ENCODE results near the gene IRAK3.
"Not testable (repeated sequence)": the region's sequence is repeated elsewhere in the genome, so short reads cannot be mapped to it uniquely, and the experiment has no call there.

Gene IRAK3

DNA sequence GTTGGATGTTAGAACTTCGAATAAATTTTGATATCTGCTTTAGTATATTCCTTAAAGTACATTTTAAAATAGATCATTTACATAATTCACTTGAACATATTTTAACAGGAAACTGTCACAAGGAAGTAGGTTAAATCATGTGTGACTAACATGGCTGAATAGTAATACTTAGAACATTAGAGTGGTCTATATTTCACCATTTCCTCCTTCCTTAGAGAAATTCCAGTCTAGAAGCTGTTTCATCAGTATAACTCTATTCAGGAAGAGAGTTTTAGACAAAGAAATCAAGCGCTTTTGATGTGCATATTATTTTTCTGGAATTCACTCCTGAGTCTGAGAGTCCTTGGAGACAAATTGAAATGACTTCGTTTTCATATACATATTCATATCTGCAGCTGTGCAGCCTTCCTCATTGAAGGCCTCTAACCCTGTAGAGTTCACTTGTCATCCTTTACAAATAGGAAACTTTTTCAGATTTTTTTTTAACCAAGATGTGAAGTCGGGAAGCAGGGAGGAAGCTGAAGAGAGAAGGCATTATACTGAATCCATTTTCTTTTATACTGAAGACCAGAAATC, 28.4 kb downstream of the IRAK3 start:
- DNase-seq = no peak

DNA sequence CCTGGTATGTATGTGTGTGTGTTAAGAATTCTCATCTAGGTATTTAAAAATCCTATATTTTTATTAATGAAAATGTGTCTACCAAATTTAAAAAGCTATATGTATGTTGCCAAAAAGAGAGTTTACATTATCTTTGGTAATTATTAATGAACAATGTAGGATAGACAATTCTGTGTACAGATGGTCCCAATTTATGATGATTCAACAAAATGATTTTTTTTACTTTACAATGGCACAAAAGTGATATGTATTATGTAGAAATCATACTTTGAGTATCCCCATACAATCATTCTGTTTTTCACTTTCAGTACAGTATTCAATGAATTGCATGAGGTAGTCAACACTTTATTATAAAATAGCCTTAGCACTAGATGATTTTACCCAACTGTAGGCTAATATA, 39.4 kb downstream of the IRAK3 start:
- DNase-seq = no peak

DNA sequence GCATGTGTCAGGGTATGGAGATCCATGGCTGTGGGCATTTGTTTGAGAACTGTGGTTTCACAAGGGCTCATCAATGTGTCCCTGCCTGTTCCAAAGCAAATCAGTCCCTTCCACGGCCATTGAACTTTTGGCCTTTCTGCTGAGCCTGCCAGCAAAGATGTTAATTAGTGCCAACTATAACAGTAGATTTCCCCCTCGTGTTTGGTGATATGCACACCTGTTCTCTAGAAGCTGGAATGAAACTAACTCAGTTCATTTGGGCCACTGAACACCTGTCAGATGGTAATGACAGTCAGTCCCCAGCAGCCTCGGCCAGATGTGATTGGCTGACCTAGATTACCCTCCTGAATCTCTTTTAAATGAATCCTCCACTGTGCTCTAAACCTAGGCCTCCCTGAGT, 43.2 kb downstream of the IRAK3 start:
- DNase-seq = no peak

DNA sequence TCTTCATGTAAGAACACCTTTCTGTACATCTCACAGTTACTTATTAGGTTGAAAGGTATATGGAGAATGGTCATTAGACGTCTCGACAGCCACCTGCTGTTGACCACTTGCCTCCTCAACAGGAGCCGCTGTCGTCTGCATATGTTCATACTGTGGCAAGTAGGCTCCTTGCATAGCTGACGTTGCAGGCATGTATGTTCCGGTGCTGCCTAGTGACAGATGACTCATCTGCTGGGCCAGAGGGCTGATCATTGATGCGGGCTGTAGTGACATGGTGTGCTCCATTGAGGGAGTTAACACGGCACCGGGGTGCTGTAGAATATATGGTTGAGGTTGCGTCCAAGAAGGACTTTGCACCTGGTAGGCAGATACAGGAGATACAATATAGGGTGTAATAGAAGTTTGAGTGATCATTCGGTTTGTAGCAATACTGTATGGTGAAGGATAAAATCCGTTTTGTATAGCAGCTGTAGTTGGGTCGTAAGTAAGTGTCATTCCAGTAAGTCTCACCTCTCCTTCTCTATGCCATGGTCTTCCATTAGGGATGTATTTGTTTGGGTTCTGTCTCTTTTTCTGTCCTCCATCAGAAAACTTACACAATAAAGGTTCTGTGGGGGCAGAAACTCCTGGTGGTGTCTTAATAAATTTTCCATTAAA, 45.2 kb downstream of the IRAK3 start:
- not testable (repeated sequence) for DNase-seq

DNA sequence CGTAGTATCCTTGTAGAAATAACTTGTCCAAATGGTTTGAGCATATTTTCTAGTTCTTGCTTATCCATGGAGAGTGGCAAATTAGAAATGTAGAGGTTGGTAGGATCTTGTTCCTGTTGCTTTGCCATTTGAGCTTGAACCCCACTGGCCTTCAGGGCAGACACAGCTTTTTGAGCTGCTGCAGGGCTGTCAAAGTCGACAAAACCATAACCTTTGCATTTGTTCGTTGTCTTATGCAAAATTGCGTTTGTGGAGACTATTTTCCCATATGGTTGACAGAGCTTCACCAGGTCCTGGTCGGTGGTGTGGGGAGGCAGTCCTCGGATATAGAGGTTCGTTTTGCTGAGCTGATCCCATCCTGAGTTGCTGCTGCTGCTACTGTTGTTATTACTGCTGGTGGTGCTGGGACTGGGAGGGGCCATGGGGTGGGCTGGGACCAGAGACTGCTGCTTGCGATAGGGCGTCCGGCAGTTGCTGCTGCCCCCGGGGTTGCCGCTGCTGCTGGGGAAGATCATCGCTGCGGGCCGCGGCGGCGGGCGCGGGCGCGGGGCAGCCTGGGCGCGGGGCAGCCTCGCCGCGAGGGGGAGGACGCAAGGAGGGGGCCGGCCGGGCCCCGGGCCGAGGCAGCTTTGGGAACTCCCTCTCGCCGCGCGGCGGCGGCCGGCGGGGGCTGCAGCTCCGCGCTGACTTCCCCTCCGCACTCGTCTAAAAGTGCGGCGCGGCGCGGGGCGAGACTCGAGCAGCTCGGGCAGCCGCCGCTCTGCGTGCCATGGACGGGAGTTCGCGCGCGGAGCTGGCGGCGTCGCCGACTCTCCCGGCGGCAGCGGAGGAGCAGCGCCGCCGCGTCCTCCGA, 46.0 kb downstream of the IRAK3 start:
- not testable (repeated sequence) for DNase-seq

DNA sequence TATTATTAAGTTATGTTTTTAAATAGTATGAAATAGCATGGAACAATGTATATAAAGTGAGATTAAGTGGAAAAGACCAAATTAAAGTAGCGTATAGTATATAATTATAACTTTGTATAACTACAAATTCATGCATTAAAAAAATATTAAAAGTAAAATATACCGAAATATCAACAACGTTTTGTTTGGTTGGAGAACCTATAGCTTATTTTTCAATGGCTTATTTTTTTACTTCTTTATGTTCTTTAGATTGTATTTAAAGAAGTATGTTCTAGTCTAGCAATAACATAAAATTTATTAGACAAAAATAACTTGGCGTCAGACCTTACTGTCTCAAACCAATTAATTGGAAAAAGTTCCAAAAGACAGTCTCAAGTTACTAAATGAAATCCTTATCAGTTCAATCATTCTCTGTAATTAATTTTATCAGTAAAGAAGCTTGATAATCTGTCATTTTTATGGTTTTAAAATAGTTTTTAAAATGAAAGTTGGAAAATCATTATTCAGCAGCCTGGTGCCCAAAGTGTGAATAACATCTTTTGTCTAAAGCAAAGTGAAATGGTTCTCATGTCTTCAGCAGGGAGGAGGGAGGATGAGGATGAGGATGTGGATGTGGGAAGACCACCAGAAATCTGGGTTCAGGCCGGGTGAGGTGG, 46.7 kb downstream of the IRAK3 start:
- no peak for DNase-seq

DNA sequence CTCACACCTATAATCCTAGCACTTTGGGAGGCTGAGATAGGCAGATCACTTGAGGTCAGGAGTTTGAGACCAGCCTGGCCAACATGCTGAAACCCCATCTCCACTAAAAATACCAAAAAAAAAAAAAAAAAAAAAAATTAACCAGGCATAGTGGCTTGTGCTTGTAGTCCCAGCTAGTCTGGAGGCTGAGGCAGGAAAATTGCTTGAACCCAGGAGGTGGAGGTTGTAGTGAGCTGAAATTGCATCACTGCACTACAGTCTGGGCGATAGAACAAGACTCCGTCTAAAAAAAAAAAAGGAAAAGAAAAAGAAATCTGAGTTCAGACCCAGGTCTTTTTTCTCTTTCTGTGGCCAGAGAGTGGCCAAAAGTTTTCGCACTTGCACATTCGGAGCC, 47.3 kb downstream of the IRAK3 start:
- DNase-seq = not testable (repeated sequence)

DNA sequence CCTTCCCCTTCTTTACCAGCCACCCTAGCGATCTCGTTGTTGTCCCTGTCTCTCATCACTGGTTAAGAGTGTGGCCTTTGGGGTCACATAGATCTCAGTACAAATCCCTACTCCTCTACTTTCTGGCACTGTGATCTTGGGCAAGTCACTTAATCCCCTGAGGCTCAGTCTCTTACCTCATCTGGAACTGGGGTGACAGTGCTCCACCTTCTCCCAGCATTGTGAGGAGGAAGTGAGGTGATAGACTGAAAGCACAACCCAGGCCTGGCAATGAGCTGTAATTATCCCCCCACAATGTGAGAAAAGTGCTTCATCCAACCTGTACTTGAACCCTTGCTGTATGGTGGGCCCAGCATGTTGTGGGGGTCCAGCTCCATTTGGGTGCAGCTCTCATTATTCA, 48.0 kb downstream of the IRAK3 start:
- DNase-seq = no peak

DNA sequence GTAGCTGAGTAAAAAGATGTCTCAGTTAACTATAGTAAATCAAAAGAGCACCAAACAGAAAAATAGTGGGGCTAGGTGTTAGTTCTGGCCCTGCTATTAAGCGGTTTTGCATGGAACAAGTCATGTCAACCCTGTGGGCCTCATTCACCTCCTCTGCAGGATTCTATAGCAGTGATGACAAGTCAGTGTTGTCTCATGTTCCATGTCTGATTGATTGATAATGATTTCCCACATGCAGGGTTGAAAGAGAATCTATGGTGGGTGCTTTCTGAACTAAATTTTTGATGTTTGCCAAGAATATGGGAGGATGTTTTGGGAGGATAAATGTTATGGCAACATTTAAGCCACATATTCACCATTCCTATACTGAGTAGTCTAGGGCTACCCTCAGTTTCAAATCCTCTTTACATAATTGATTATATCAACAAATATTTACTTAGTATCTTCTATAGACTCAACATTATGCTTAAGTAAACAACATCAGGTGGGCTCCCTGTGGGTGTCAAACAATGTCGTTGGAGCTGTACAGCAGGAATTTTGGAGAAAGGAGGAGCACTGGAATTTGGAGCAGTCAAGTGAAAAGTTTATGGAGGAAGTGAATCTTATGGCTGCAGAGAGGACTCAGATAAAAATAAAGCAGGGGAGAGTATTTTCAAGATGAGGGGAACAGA, 48.6 kb downstream of the IRAK3 start:
- DNase-seq = no peak

DNA sequence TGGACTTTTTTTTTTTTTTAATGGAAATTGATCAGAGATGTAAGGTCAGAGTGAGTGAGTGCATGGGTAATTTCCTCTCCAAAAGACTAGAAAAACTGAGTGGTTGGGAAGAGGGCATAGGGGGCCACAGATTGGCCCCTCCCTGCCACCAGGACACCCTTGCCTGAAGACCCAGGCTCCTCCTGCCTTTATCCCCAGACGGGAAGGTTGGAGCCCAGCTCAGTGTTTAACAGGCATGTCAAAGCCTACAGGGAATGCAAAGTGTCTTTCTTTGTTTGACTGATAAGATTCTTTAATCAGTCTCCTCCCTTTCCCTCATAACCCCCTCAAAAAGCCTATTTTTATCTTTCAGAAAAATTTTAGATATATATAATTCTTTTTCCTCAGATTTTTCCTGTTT, 50.3 kb downstream of the IRAK3 start:
- DNase-seq = no peak

DNA sequence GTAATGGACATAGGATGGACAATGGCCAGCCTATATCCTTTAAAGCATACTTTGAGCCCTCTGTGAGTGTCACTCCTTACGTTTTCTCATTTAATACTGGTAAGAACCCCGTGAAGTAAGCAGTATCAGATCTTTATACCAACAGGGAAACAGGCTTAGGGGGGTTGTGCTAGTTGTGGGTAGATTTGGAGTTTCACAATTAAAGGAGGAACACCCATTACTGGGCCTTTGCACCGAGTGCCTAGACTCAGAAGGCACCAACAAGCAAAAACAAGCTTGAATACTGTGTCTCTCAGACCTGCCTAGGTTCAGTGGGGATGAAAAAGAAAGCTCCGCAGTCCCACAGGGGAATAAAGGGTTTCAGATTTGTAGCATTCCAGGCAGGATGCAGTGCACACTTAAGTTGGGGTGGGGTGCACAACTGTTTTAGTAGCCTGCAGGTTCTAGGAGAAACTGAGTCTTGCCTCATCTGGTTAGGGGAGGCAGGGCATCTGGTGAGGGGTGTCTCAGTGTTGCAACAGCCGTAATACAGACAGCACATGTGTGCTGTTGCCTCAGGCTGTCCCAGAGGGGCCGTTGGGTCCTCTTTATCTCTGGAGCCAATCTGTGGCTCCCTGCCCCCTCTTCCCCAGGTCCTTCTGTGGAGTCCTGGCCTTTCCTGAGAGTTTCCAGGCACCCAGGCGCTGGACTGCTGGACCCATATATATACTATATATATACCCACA, 51.2 kb downstream of the IRAK3 start:
- DNase-seq = no peak

DNA sequence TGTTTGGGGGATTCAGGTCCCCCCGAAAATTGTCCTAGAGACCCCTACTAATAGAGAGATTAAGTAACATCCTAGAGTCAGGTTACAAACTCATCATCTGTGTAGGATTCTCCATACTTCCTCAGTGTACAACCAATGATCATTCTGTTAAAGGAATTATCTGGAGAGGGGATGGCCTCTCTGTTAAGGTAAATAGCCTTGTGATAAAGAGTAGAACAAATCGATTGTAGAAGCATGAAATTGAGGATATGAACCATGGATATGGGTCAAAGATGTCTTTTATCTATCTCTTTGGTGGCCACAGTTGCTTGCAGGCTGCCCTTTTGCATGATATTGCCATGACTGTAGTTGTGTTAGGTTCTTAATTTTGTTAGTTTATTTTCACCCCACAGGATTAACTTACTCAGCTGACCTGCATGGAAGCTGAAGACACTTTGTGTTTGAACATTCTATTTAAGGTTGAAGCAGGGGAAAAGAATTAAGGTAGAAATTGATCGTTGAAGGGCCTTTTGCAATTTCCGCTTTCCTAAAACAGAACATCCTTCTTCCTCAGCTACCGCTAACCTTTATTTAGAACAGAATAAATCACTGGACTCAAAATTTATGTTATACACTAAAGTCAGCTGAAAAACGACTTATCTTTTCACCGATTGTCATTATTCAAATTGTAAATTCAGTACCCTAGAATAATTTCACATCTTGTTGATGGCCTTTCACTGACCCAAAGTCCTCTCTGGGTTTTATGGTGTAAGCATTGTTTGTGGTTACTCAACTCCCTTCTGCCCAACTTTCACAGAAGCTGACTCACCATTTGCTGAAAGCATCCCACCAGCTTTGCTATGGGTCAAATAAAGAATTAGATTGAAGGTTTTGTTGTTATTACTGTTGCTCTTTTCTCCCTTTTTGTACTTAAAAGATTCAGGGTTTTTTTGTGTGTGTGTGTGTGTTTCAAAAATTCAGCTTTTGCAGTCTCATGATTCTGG, 52.3 kb downstream of the IRAK3 start:
- DNase-seq = no peak

DNA sequence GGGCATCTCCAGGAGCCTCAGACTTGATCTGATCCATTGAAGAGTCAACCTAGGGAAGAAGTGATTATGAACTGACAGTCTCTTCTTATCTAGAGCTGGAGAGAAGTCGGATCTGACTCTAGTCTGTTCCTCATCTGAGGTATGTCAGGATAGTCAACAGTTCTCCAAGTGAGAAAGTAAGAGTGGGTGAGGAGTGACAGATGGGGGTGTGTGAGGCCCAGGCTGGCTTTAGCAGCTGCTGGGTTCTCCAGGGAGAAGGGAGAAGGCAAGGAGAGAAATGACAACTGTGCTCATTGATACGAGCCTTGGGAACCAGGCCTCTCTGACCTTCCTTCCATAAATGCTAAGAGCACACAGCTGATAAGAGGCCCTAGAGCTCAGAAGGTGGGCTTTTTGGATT, 53.3 kb downstream of the IRAK3 start:
- DNase-seq = no peak

DNA sequence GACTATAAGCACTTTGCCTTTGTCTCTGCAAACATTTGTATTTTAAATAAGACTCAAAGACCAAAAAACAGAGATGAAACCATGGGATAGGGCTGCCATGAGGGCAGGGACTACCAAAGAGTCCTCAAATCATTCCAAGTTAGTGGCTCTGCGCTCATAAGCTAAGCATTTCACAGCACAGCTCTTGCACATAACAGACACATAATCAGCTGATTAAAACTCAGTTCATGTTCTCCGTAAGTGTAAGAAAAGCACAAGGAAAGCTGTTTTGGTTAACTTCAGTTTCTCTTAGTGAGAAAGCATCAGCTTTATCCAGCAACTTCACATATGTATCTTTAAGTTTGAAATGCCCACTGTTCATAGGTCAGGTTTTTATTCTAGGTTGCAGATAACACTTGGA, 54.9 kb downstream of the IRAK3 start:
- no peak for DNase-seq

DNA sequence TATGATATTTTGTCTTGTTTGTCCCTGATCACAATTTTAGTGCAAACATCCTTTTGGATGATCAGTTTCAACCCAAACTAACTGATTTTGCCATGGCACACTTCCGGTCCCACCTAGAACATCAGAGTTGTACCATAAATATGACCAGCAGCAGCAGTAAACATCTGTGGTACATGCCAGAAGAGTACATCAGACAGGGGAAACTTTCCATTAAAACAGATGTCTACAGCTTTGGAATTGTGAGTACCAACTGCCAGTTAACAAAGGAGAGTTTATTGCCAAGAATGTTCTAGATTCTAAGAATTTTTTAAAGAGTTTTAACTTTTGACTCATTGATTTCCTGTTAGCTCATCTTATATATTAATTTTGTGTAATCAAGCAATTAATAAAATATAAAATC, 55.4 kb downstream of the IRAK3 start:
- DNase-seq = no peak

DNA sequence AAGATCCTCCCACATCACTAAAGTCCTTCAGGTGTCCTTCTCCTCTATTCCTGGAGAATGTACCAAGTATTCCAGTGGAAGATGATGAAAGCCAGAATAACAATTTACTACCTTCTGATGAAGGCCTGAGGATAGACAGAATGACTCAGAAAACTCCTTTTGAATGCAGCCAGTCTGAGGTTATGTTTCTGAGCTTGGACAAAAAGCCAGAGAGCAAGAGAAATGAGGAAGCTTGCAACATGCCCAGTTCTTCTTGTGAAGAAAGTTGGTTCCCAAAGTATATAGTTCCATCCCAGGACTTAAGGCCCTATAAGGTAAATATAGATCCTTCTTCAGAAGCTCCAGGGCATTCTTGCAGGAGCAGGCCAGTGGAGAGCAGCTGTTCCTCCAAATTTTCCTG, 58.7 kb downstream of the IRAK3 start:
- DNase-seq = no peak

DNA sequence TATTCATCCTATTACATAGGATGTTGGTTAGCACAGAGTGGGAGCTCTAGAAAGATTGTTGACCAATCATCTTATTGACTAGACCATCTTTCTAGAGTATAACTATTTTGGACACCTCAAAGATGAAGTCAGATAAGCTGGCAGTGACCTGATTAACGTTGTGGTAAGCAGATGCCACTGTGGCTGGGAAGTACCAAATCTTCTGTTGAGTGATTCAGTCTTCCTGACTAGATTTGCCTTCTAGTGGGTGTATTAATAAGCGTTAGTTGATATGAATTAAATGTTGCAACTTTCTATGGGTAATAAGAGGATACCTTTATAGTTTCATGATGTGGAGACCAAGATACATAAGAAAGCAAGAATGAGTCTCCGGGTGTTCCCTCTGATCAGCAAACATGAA, 62.0 kb downstream of the IRAK3 start:
- no peak for DNase-seq

DNA sequence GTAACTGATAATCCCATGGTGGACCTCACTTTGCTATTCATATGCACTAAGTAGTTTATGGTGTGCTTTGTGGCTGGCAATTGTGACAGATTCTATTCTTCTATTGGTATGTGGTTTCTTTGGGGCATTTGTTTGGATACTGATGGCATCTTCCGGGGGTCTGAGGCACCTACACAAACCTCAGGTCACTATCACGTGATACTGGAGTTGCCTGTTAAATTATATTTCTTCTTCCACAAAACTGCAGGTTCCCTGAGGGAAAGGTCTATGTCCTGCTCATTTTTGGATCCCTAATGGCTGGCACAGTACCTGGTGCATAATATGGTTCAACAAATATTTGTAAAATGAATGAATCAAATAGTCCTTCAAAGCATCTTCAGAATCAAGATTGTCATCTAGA, 63.8 kb downstream of the IRAK3 start:
- DNase-seq = no peak

DNA sequence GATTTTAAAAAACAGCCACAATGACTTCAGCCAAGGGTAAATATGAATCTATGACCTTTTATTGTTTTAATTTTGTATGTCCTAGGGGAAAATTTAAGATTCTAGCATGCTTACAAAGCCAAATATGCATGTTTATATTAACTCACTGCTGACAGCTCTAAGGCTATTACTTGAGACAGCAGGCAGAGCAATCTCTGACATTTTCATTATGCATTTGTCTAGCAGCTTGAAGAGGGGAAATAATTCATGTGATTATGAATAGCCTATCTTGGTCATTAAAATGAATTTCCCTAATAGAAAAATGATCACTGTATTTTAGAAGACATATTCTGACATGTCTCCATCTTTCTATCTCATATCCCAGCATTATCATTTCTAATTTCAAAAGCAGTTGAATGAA, 66.7 kb downstream of the IRAK3 start:
- DNase-seq = no peak

DNA sequence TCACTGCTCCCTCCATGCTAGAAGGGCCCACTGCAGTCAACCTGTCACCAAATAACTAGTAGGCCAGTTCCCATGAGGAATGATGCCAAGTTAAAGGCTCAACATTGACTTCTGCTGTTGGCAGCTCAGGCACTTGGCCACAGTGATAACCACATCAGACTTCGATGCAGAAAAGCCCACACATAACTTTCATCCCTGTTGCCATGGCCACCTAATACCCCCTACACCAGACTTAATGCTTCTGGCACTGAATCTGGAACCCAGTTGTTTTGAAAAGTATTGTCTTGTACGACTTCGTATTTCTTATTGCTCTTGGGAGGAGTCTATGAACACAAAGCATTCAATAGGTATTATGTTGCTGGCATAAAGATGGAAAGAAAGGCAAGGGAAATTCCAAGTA, 69.0 kb downstream of the IRAK3 start:
- no peak for DNase-seq

DNA sequence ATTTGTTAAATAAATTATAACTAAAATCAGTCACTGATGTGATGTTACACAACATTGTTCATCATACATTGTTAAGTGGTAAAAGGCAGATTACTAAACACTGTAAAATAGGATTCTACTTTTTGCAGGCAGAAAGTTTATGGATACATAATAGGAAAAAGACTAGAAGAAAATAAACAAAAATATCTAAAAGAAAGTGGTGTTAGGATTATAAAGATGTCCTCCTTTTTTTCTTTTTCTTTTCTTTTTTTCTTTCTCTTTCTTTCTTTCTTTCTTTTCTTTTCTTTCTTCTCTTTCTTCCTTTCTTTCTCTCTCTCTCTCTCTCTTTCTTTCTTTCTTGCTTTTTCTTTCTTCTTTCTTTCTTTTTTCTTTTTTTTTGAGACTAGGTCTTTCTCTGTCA, 73.7 kb downstream of the IRAK3 start:
- DNase-seq = no peak
